ENCODE results near the gene FASTKD1. TPM values are rescaled to one million over a fixed set of nuclear protein-coding genes. Genes with fewer than 3 reads are reported as not detected.

The FASTKD1 gene
- total RNA-seq: 13.1 and 15.1 TPM in 2 replicates

GRCh38 chr2:169573160-169573973 lies at the start of gene FASTKD1:
TSS of gene FASTKD1 (minus strand) at chr2:169573865. CDS start at chr2:169572029, 1,836 bp downstream.

GRCh38 chr2:169584005-169584877 lies 10.6 kb upstream of the FASTKD1 start, which contains the start of gene PPIG:
TSS of gene PPIG (plus strand) at chr2:169584351. CDS start at chr2:169604042, 19,691 bp downstream.

GRCh38 chr2:169509298-169509885 lies 64.3 kb downstream of the FASTKD1 start, which contains the start of gene KLHL41:
TSS of gene KLHL41 (plus strand) at chr2:169509702. CDS start at chr2:169509779, 77 bp downstream.

Other genes starting within 250 kb of the FASTKD1 start
- not detected in 2 replicates for gene LRP2, start 211.3 kb downstream of the FASTKD1 start, total RNA-seq
- 5.7 and 5.9 TPM in 2 replicates for gene BBS5, start 94.4 kb downstream of the FASTKD1 start, total RNA-seq
- gene KLHL41, start 64.2 kb downstream of the FASTKD1 start, total RNA-seq: 0.87 and 1.1 TPM in 2 replicates
- gene PPIG, start 10.5 kb upstream of the FASTKD1 start, total RNA-seq: 24.8 and 28.0 TPM in 2 replicates
- under 0.01 TPM in 1 of 2 replicates, not detected in the other for gene CFAP210, start 120.5 kb upstream of the FASTKD1 start, total RNA-seq
- 1.6 and 1.8 TPM in 2 replicates for gene PHOSPHO2, start 120.6 kb upstream of the FASTKD1 start, total RNA-seq
- 2.5 and 2.6 TPM in 2 replicates for gene KLHL23, start 160.0 kb upstream of the FASTKD1 start, total RNA-seq
- gene SSB, start 225.0 kb upstream of the FASTKD1 start, total RNA-seq: 102 TPM in 2 replicates